Measurements from ENCODE around the gene ADGRB2. TPM values are rescaled to one million over a fixed set of nuclear protein-coding genes. Genes with fewer than 3 reads are reported as not detected.

ADGRB2 gene
- total and polyA plus RNA-seq, 12 donors, result 0.91 to 17.9 (median 8.6) TPM

DNA sequence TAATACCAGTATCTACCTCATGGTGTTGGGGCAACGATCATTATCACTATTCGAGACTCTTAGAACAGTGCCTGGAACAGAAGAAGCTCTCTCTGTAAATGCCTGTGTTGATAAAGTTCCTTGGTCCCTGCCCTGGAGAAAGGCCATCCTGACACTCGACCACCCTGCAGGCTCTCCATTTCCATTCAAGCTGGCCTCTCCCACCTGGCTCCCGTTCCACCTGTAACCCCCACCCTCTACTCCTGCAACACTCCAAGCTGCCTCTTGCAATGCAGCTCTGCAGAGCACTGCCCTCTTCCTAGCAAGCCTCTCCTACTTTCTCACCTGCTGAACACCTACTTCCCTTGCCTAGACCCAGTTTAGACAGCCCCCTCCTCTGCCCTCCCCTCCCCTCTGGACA is 45.6 kb upstream of the ADGRB2 start:
- Histone ChIP-seq H3K36me3 (no peaks in the 10 kb centered on the region), H3K4me1 (no peaks in the 10 kb centered on the region), H3K4me3 (no peak overlapping the region), H3K27me3 (no peaks in the 10 kb centered on the region), H3K27ac (no peak overlapping the region), H3K9me3 (no peaks in the 10 kb centered on the region)
- no peak for ATAC-seq
- intact Hi-C loops (cut with DNase I), result loop anchor here in 2 of 10 donors (10.0 kb wide), 1 partner anchor 155 kb away; no protein-coding TSS in a partner anchor
- TF ChIP-seq, protein P1, sequence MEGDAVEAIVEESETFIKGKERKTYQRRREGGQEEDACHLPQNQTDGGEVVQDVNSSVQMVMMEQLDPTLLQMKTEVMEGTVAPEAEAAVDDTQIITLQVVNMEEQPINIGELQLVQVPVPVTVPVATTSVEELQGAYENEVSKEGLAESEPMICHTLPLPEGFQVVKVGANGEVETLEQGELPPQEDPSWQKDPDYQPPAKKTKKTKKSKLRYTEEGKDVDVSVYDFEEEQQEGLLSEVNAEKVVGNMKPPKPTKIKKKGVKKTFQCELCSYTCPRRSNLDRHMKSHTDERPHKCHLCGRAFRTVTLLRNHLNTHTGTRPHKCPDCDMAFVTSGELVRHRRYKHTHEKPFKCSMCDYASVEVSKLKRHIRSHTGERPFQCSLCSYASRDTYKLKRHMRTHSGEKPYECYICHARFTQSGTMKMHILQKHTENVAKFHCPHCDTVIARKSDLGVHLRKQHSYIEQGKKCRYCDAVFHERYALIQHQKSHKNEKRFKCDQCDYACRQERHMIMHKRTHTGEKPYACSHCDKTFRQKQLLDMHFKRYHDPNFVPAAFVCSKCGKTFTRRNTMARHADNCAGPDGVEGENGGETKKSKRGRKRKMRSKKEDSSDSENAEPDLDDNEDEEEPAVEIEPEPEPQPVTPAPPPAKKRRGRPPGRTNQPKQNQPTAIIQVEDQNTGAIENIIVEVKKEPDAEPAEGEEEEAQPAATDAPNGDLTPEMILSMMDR (IDR thresholded peaks at IDR 0.05), result no peak
- DNase-seq, result no peak
- WGBS, 2 donors, result 63 to 69% methylated on average over 4 of the region's 4 CpGs

DNA sequence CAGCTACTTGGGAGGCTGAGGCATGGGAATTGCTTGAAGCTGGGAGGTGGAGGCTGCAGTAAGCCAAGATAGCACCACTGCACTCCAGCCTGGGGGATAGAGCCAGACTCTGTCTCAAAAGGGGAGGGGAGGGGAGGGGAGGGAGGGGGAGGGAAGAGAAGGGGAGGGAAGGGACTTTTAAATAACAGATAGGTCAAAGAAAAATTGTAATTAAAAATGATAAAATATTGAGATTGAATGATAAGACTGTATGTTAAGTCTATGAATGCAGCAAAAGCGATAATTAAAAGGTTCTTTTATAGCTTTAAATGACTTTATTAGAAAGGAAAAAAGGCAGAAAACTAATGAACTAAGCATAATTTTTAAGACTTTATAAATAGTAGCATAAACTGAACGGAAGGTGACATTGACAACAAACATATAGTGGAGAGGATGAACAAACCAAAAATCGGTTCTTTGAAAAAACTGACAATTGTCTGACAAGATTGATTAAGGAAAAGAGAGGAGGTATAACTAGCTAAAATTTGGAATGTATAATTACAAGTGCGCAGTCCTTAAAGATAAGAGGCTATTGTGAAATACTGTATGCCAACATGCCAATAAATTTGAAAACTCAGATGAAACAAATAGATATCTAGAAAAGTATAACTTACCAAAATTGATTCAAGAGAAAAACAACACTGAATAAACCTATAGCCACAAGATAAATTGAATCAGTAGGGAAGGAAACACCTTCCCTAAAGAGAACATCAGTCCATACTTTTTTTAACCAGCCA is 43.3 kb upstream of the ADGRB2 start:
- intact Hi-C loops (cut with DNase I), result loop anchor here in 1 of 10 donors (10.0 kb wide), 1 partner anchor 157 kb away; no protein-coding TSS in a partner anchor
- peaks cover 0 to 6% (median 0%) of the 10 kb centered on the region in 9 donors for H3K4me1 ChIP-seq
- no peaks in the 10 kb centered on the region for H3K36me3 ChIP-seq
- H3K4me3 ChIP-seq, result no peak overlapping the region
- H3K9me3 ChIP-seq, result no peaks in the 10 kb centered on the region
- TF ChIP-seq, protein P1 (IDR thresholded peaks at IDR 0.05), result no peak
- DNase-seq (no peak), ATAC-seq (no peak)
- WGBS, 2 donors, result 85% methylated on average over 4 of the region's 4 CpGs
- H3K27me3 ChIP-seq, result no peaks in the 10 kb centered on the region
- no peak overlapping the region for H3K27ac ChIP-seq

DNA sequence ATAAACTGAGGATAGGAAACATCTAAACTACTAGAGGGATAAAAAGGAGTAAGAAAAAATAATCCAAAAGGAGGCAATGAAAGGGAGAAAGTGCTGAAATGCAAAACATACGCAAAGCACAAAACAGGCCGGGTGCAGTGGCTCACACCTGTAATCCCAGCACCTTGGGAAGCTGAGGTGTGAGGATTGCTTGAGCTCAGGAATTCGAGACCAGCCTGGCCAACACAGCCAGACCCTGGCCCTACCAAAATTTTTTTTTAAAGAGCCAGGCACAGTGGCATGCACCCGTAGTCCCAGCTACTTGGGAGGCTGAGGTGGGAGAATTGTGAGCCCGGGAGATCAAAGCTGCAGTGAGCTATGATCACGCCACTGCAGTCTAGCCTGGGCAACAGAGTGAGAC is 41.2 kb upstream of the ADGRB2 start:
- no peaks in the 10 kb centered on the region for H3K9me3 ChIP-seq
- ATAC-seq (no peak), DNase-seq (no peak)
- TF ChIP-seq, protein P1 (IDR thresholded peaks at IDR 0.05), result no peak
- H3K27ac ChIP-seq, result no peak overlapping the region
- H3K27me3 ChIP-seq, result no peaks in the 10 kb centered on the region
- WGBS, 2 donors, result 87 to 88% methylated on average over 6 of the region's 6 CpGs
- H3K36me3 ChIP-seq, result no peaks in the 10 kb centered on the region
- H3K4me1 ChIP-seq, result peaks cover 0 to 15% (median 0%) of the 10 kb centered on the region in 9 donors
- intact Hi-C loops (cut with DNase I), result loop anchor here in 1 of 10 donors (10.0 kb wide), 1 partner anchor 159 kb away; no protein-coding TSS in a partner anchor
- H3K4me3 ChIP-seq, result no peak overlapping the region

DNA sequence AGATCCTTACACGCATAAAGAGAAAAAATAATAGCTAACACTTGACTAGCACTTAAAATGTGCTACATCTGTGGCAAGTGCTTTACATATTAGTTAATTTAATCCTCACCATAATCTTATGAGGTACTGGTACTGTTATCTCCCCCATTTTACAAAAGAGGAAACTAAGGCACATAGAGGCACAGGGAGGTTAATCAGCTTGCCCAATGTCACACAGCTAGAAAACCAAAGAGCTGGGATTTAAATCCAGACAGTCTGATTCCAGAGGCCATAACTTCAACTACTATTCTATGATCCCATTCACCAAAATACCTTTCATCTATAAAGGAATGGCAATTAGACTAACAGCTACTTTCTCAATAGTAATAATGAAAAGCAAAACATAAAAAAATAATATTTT is 40.0 kb upstream of the ADGRB2 start:
- peaks cover 0 to 19% (median 0%) of the 10 kb centered on the region in 9 donors for H3K4me1 ChIP-seq
- TF ChIP-seq, protein P1 (IDR thresholded peaks at IDR 0.05), result no peak

More for the DNA sequence above, 40.0 kb upstream of the ADGRB2 start:
- peaks cover 0 to 6% (median 0%) of the 10 kb centered on the region in 7 donors for H3K27me3 ChIP-seq
- no peak overlapping the region for H3K4me3 ChIP-seq
- no peaks in the 10 kb centered on the region for H3K9me3 ChIP-seq
- intact Hi-C loops (cut with DNase I), result loop anchor here in 1 of 10 donors (10.0 kb wide), 1 partner anchor 161 kb away; no protein-coding TSS in a partner anchor
- 73% methylated on average over 1 of the region's 1 CpG for WGBS, 2 donors
- H3K27ac ChIP-seq, result no peak overlapping the region
- ATAC-seq (no peak), DNase-seq (no peak)
- H3K36me3 ChIP-seq, result no peaks in the 10 kb centered on the region

All from heart right ventricle (tissue), 16 donors.